AG10803 (cell line): ENCODE results near the gene VEGFB.
"Not testable (repeated sequence)": the region's sequence is repeated elsewhere in the genome, so short reads cannot be mapped to it uniquely, and the experiment has no call there.

ENCODE experiments used
- DNase-seq: peaks from one replicate; pipeline ENCODE4 v3.0.0; 2010; ENCODE audit warnings: low read depth
- H3K4me3 ChIP-seq: 2 replicates; pipeline ENCODE4 v1.5.1; 2011; ENCODE audit warnings: mild to moderate bottlenecking, low read length, control low read depth
- TF ChIP-seq, protein P1 (sequence below): conservative IDR thresholded peaks from 2 replicates; pipeline ENCODE4 v1.5.1; 2011; ENCODE audit warnings: mild to moderate bottlenecking, low read length, control low read depth, inconsistent platforms

Gene VEGFB

GRCh38 chr11:64244966-64245365, 10.6 kb downstream of the VEGFB start:
- H3K4me3 ChIP-seq, result peak overlapping the region; percentile 96
- no peak for DNase-seq
- TF ChIP-seq, protein P1, sequence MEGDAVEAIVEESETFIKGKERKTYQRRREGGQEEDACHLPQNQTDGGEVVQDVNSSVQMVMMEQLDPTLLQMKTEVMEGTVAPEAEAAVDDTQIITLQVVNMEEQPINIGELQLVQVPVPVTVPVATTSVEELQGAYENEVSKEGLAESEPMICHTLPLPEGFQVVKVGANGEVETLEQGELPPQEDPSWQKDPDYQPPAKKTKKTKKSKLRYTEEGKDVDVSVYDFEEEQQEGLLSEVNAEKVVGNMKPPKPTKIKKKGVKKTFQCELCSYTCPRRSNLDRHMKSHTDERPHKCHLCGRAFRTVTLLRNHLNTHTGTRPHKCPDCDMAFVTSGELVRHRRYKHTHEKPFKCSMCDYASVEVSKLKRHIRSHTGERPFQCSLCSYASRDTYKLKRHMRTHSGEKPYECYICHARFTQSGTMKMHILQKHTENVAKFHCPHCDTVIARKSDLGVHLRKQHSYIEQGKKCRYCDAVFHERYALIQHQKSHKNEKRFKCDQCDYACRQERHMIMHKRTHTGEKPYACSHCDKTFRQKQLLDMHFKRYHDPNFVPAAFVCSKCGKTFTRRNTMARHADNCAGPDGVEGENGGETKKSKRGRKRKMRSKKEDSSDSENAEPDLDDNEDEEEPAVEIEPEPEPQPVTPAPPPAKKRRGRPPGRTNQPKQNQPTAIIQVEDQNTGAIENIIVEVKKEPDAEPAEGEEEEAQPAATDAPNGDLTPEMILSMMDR, result no peak

GRCh38 chr11:64245401-64245796, 11.0 kb downstream of the VEGFB start:
- TF ChIP-seq, protein P1, result no peak
- peak overlapping the region; percentile 96 for H3K4me3 ChIP-seq
- no peak for DNase-seq

DNA sequence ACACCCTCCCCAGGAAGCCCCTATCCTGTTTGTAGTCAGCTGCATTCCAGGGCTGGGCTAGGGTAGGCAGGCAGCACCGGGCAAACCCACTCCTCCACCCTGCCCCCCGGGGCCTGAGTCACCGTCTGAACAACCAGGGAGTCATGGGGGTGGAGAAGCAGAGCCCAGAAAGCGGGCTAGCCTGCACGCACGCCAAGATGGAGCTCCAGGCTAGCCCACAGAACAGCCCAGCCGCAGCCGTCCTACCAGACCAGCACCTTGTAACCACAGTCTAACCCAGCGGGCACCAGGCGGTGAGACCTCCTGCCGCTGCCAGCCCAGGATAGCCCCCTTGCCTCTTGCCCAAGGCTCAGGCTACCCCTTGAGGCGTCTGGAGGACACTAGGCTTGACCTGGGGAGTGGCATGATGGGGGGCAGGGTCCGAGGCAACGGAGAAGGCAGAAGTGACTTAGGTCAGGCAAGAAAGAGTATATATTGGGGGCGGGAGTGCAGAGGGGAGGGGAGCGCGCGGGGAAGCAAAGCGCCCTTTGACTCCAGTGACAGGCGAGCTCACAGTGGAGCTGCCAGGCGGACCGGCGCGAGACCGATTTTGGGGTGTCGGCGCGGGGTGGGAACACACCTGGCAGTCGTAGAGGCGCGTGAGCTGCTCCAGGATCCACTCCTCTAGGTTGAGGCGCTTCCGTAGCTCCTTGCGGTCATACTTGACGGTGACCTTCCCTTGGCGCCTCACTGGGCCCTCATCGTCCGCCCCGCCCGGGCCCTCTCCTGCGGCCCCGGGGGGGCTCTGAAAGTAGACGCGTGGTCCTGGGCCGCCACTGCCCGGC, 11.6 kb downstream of the VEGFB start:
- DNase-seq, result peak; percentile 88
- peak overlapping the region; percentile 96 for H3K4me3 ChIP-seq
- TF ChIP-seq, protein P1, result no peak

GRCh38 chr11:64246621-64246870, 12.2 kb downstream of the VEGFB start:
- DNase-seq, result not testable (repeated sequence)

DNA sequence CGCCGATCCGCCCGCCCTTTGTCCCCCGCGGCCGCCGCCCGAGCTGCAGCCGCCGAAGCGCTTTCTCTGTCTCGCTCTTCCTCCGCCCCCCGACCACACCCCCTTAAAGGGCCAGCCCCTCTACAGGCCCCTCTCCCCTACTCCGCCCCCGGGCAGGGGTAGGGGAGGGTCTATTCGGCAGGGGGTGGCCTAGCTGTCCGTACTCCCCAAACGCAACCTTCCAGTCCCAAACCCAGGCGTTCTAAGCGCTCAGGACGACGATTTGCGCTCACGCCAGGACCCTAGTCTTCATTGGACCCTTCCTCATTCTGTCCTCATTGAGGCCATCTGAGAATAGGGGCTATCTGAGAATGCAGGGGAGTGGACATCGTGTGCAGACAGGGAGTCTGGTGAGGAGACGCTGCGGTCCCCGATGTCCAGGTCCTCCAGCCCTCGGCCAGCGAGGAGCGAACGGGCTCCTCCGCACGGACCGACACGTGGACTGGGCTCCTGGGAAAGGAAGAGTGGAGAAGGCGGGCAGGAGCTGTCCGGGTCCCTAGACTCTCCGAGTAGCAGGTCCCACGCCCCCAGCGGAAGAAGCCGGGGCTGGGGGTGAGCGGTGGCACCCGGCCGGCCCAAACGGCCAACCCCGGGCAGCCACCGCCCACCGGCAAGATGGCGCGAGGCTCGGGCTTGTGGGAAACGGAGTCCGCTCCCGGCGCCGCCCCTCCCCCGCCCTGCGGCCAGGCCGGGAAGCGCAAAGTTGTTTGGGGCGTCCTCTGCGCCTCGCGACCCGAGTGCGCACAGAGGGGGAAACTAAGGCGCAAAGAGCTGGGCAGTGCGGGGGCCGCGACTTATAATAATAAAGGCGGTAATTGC, 12.7 kb downstream of the VEGFB start, which contains the start of gene PPP1R14B:
Gene PPP1R14B, minus strand, starts transcription at position 73 of the 858 bp plus-strand sequence. CDS start 270 bp downstream, outside the sequence.
- DNase-seq, result peak; percentile 80
- TF ChIP-seq, protein P1, result no peak
- H3K4me3 ChIP-seq, result peak within 1 kb of the TSS; percentile 96

More at GRCh38 chr11:64246621-64246870, 12.2 kb downstream of the VEGFB start:
- peak overlapping the region; percentile 96 for H3K4me3 ChIP-seq

GRCh38 chr11:64247729-64248531, 13.5 kb downstream of the VEGFB start:
- H3K4me3 ChIP-seq, result peak overlapping the region; percentile 89
- TF ChIP-seq, protein P1, result no peak
- DNase-seq, result no peak

GRCh38 chr11:64248578-64248977, 14.2 kb downstream of the VEGFB start:
- TF ChIP-seq, protein P1, result no peak
- H3K4me3 ChIP-seq, result no peak overlapping the region
- DNase-seq, result no peak
